Osteoblast (primary cell): ENCODE results near the gene SNAP25. TPM values are rescaled to one million over a fixed set of nuclear protein-coding genes. Genes with fewer than 3 reads are reported as not detected.

Experiments
- DNase-seq: peaks from one replicate; pipeline ENCODE4 v3.0.0; 2011; ENCODE audit warnings: low spot score, mixed read lengths; ENCODE audit not compliant: insufficient read length; ENCODE audit errors: missing footprints
- H2AFZ ChIP-seq: 2 replicates; pipeline ENCODE4 v1.6.0; 2011; ENCODE audit warnings: mild to moderate bottlenecking, low read length
- H3K27ac ChIP-seq: 2 replicates; pipeline ENCODE4 v1.5.1; 2011; ENCODE audit warnings: mild to moderate bottlenecking, low read depth, low read length, moderate library complexity
- H3K27me3 ChIP-seq: 2 replicates; pipeline ENCODE4 v1.6.0; 2012; ENCODE audit warnings: mild to moderate bottlenecking, control low read depth, inconsistent platforms, low read length, moderate library complexity; ENCODE audit not compliant: insufficient read depth
- H3K36me3 ChIP-seq: 2 replicates; pipeline ENCODE4 v1.5.1; 2011; ENCODE audit warnings: mild to moderate bottlenecking, low read length, control low read depth, moderate library complexity; ENCODE audit not compliant: insufficient read depth
- H3K4me1 ChIP-seq: 2 replicates; pipeline ENCODE4 v1.5.1; 2011; ENCODE audit warnings: mild to moderate bottlenecking, low read length, control low read depth, moderate library complexity; ENCODE audit not compliant: insufficient read depth
- H3K4me2 ChIP-seq: 2 replicates; pipeline ENCODE4 v1.6.0; 2011; ENCODE audit warnings: mild to moderate bottlenecking, low read length; ENCODE audit not compliant: insufficient read depth
- H3K4me3 ChIP-seq: fragments of 200-600 bp; sonication (generic); 3 replicates; pipeline ENCODE4 v1.5.1; 2012; ENCODE audit warnings: mild to moderate bottlenecking, low read length, inconsistent platforms; ENCODE audit not compliant: insufficient read depth
- H3K79me2 ChIP-seq: 2 replicates; pipeline ENCODE4 v1.6.0; 2012; ENCODE audit warnings: mild to moderate bottlenecking, low read length, control low read depth, inconsistent platforms; ENCODE audit not compliant: insufficient read depth
- H3K9me3 ChIP-seq: 2 replicates; pipeline ENCODE4 v1.5.1; 2011; ENCODE audit warnings: low read depth, low read length, control low read depth
- H4K20me1 ChIP-seq: 2 replicates; pipeline ENCODE4 v1.6.0; 2012; ENCODE audit warnings: mild to moderate bottlenecking, low read length, control low read depth; ENCODE audit not compliant: insufficient read depth
- CTCF ChIP-seq: IDR thresholded peaks from 2 replicates; pipeline ENCODE4 v1.5.1; 2011; ENCODE audit warnings: mild to moderate bottlenecking, low read depth, low read length, moderate library complexity; ENCODE audit errors: extremely low read depth
- total RNA-seq: library from RNA; depleted of rRNA; stranded (reverse); fragments of >200 nt; gene quantifications from 2 replicates; pipeline ENCODE4 v1.2.3, GENCODE V29; 2012

SNAP25 gene
- total RNA-seq, 1 donor = 1.8 TPM

GRCh38 chr20:10338426-10339180 lies 120.0 kb downstream of the SNAP25 start:
- H3K4me2 ChIP-seq = no peak overlapping the region
- H3K4me3 ChIP-seq = no peak overlapping the region
- TF ChIP-seq CTCF = no peak
- H3K9me3 ChIP-seq = no peaks in the 10 kb centered on the region
- H3K79me2 ChIP-seq = no peaks in the 10 kb centered on the region
- no peak overlapping the region for H2AFZ ChIP-seq
- no peaks in the 10 kb centered on the region for H3K36me3 ChIP-seq
- H4K20me1 ChIP-seq = no peaks in the 10 kb centered on the region
- no peaks in the 10 kb centered on the region for H3K27me3 ChIP-seq
- no peak for DNase-seq
- peaks cover 4% of the 10 kb centered on the region for H3K4me1 ChIP-seq
- no peak overlapping the region for H3K27ac ChIP-seq

- Histone ChIP-seq H3K4me3 (no peak overlapping the region), H3K9me3 (no peaks in the 10 kb centered on the region), H2AFZ (no peak overlapping the region), H3K27ac (no peak overlapping the region), H4K20me1 (no peaks in the 10 kb centered on the region), H3K36me3 (no peaks in the 10 kb centered on the region), H3K4me2 (no peak overlapping the region), H3K79me2 (no peaks in the 10 kb centered on the region), H3K4me1 (peaks cover 4% of the 10 kb centered on the region), H3K27me3 (no peaks in the 10 kb centered on the region)
- TF ChIP-seq CTCF = no peak
- DNase-seq = no peak
These were observed 121.0 kb downstream of the SNAP25 start for GRCh38 chr20:10339609-10340008.

GRCh38 chr20:10342152-10342551 lies 123.5 kb downstream of the SNAP25 start:
- Histone ChIP-seq H3K4me3 (no peak overlapping the region), H4K20me1 (no peaks in the 10 kb centered on the region), H3K79me2 (no peaks in the 10 kb centered on the region), H3K36me3 (no peaks in the 10 kb centered on the region), H3K9me3 (no peaks in the 10 kb centered on the region), H3K27me3 (no peaks in the 10 kb centered on the region), H3K4me2 (no peak overlapping the region), H3K4me1 (peaks cover 4% of the 10 kb centered on the region), H2AFZ (no peak overlapping the region), H3K27ac (no peak overlapping the region)
- no peak for DNase-seq
- TF ChIP-seq CTCF = no peak

GRCh38 chr20:10344953-10345352 lies 126.3 kb downstream of the SNAP25 start:
- H3K79me2 ChIP-seq = no peaks in the 10 kb centered on the region
- H2AFZ ChIP-seq = no peak overlapping the region
- no peak for DNase-seq
- H3K27ac ChIP-seq = no peak overlapping the region
- H3K9me3 ChIP-seq = no peaks in the 10 kb centered on the region
- H3K27me3 ChIP-seq = no peaks in the 10 kb centered on the region
- H3K4me1 ChIP-seq = no peaks in the 10 kb centered on the region
- H3K4me3 ChIP-seq = no peak overlapping the region
- H3K36me3 ChIP-seq = no peaks in the 10 kb centered on the region
- H3K4me2 ChIP-seq = no peak overlapping the region
- no peaks in the 10 kb centered on the region for H4K20me1 ChIP-seq
- no peak for TF ChIP-seq CTCF
